Gastroesophageal sphincter (tissue), 4 donors: Measurements from ENCODE around the gene YPEL5. TPM values are rescaled to one million over a fixed set of nuclear protein-coding genes. Genes with fewer than 3 reads are reported as not detected.

Source experiments
- ATAC-seq: fragments of 150-250 bp; one replicate; pipeline ENCODE4 v1.9.1; 2016; ENCODE audit warnings: mild to moderate bottlenecking, moderate library complexity
- H3K27ac ChIP-seq, 4 donors: fragments of 200-600 bp; sonication (generic) in 3 of 4; 1 replicate in 3 of 4; 2 replicates in 1 of 4; pipeline ENCODE4 v1.5.1; 2016 to 2019
- H3K27me3 ChIP-seq: fragments of 200-600 bp; sonication (generic); one replicate; pipeline ENCODE4 v1.5.1; 2019
- H3K36me3 ChIP-seq, 2 donors: fragments of 200-600 bp; sonication (generic); one replicate each; pipeline ENCODE4 v1.5.1; 2019; ENCODE audit warnings: control low read depth in 1 of 2
- H3K4me1 ChIP-seq, 3 donors: fragments of 200-600 bp; sonication (generic); 1 replicate in 2 of 3; 2 replicates in 1 of 3; pipeline ENCODE4 v1.5.1; 2016 to 2019; ENCODE audit warnings: control low read depth in 2 of 3
- H3K4me3 ChIP-seq, 2 donors: fragments of 200-600 bp; sonication (generic); one replicate each; pipeline ENCODE4 v1.5.1; 2019; ENCODE audit warnings: mild to moderate bottlenecking in 1 of 2, moderate library complexity in 1 of 2
- H3K9me3 ChIP-seq, 3 donors: fragments of 200-600 bp; sonication (generic); one replicate each; pipeline ENCODE4 v1.5.1; 2017 to 2019; ENCODE audit warnings: control low read depth in 2 of 3
- EP300 ChIP-seq: sonication (generic); formaldehyde crosslinking; IDR thresholded peaks from one replicate; pipeline ENCODE4 v1.6.1; 2017; ENCODE audit warnings: antibody characterized with exemption, mild to moderate bottlenecking
- POLR2A ChIP-seq, 2 donors: fragments of 450-650 bp; IDR thresholded peaks; one replicate each; pipeline ENCODE4 v1.6.1; 2017; ENCODE audit warnings: antibody characterized with exemption in 2 of 2, mild to moderate bottlenecking in 2 of 2, moderate library complexity in 1 of 2
- POLR2AphosphoS5 ChIP-seq: sonication (generic); formaldehyde crosslinking; IDR thresholded peaks from one replicate; pipeline ENCODE4 v1.6.1; 2017; ENCODE audit warnings: antibody characterized with exemption
- WGBS, 2 donors: methylation state at CpG; one replicate each; pipeline ENCODE4 v1.1.5; 2018; ENCODE audit warnings: low coverage in 1 of 2; 5-methylcytosine and 5-hydroxymethylcytosine counted together
- total RNA-seq, 4 donors: library from RNA; depleted of rRNA; stranded (reverse); fragments of >200 nt; gene quantifications; one replicate each; pipeline ENCODE4 v1.1.0, GENCODE V29; 2016
- TF ChIP-seq, protein P1 (sequence below), 4 experiments: fragments of 200-600 bp in 2 of 4; fragments of 450-650 bp in 2 of 4; sonication (generic) in 1 of 4; IDR thresholded peaks; one replicate each; pipeline ENCODE4 v1.5.1; 2017 to 2019; ENCODE audit warnings: antibody characterized with exemption in 4 of 4, mild to moderate bottlenecking in 2 of 4, moderate library complexity in 2 of 4

YPEL5 gene
- total RNA-seq, 4 donors from 2014 or later, result 109 to 159 (median 136) TPM

DNA sequence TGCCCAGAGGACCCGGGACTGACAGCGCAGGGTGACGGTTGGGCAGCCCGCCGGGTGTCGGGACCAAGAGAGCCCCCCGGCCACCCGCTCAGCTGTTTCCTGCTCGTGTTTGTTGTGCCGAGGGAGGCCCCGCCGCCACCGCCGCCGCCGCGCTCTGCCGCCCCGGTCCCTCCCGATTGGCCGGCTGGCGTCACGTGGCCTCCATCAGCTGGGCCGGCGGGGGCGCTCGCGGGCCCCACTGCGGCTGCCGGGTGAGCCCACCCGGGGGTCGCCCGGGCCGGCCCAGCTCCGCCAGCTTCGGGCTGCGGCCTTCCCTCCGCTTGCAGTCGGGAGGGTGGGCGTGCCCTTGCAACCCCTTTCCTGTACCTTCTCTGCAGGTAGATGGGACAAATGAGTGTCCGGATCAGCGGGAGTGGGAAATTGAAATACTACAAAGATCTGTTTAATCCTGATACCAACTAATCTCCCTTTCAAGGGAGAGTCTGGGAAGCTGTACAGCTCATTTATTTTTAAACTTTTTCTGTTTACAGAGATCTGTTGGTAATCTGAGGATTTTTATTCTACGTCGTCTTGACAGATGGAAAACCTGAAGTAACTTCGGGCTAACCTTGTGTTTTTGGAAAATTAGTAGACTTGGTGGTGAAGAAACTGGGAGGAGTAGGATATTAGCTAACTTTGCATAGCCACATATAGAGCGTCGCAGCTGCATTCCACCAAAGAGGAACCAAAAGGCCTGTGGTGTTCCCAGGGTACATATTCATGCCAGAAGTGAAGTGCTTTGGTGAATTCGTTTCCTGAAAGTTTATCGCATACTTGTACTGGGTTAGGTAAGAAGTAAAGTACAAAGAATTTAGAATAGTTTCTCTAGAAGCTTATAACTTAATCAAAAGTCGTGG is 1.2 kb downstream of the YPEL5 start:
- Histone ChIP-seq H3K36me3 (peaks cover 0 to 21% of the 10 kb centered on the region in 2 donors), H3K4me1 (peaks cover 11 to 58% (median 29%) of the 10 kb centered on the region in 3 donors), H3K27me3 (no peaks in the 10 kb centered on the region), H3K9me3 (no peaks in the 10 kb centered on the region), H3K27ac (peak overlapping the region; percentile 97 to 100 (median 98)), H3K4me3 (peak overlapping the region; percentile 78 to 90)
- no peak for TF ChIP-seq EP300
- TF ChIP-seq POLR2AphosphoS5, result peak; percentile 69
- peak; percentile 60 to 63 for TF ChIP-seq POLR2A (IDR thresholded peaks at IDR 0.05)
- TF ChIP-seq, protein P1, sequence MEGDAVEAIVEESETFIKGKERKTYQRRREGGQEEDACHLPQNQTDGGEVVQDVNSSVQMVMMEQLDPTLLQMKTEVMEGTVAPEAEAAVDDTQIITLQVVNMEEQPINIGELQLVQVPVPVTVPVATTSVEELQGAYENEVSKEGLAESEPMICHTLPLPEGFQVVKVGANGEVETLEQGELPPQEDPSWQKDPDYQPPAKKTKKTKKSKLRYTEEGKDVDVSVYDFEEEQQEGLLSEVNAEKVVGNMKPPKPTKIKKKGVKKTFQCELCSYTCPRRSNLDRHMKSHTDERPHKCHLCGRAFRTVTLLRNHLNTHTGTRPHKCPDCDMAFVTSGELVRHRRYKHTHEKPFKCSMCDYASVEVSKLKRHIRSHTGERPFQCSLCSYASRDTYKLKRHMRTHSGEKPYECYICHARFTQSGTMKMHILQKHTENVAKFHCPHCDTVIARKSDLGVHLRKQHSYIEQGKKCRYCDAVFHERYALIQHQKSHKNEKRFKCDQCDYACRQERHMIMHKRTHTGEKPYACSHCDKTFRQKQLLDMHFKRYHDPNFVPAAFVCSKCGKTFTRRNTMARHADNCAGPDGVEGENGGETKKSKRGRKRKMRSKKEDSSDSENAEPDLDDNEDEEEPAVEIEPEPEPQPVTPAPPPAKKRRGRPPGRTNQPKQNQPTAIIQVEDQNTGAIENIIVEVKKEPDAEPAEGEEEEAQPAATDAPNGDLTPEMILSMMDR (IDR thresholded peaks at IDR 0.05), result peak; percentile 23 to 57 (median 56)
- peak; percentile 38 for ATAC-seq
- 19 to 29% methylated on average over 6 to 10 of the region's 50 CpGs for WGBS, 2 donors

DNA sequence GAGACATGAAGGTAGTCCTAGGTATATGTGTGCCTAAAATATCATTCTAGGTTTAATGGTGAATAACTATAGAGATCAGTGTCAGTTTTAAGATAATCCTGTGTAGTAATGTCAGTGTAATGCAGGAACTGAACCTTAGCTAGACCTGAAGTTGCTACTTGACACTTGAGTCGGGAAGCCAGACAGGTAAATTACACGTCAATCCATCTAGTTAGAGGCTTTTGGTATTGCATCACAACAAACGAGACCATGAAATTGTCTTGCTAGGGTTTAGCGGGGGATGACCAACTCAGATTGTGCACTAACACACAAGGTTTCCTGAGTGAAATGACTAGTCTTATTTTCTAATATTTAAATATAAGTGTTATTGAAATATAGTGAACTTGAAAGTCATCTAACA is 2.0 kb downstream of the YPEL5 start:
- no peaks in the 10 kb centered on the region for H3K27me3 ChIP-seq
- ATAC-seq, result no peak
- H3K4me3 ChIP-seq, result peak overlapping the region in 1 of 2 donors; percentile 78
- TF ChIP-seq POLR2AphosphoS5 (no peak), POLR2A (IDR thresholded peaks at IDR 0.05) (no peak), EP300 (no peak)
- TF ChIP-seq, protein P1 (IDR thresholded peaks at IDR 0.05), result no peak
- no peaks in the 10 kb centered on the region for H3K9me3 ChIP-seq
- peaks cover 11 to 67% (median 29%) of the 10 kb centered on the region in 3 donors for H3K4me1 ChIP-seq
- 48 to 61% methylated on average over 4 of the region's 4 CpGs for WGBS, 2 donors
- peaks cover 0 to 24% of the 10 kb centered on the region in 2 donors for H3K36me3 ChIP-seq
- H3K27ac ChIP-seq, result peak overlapping the region in 2 of 4 donors; percentile 98

DNA sequence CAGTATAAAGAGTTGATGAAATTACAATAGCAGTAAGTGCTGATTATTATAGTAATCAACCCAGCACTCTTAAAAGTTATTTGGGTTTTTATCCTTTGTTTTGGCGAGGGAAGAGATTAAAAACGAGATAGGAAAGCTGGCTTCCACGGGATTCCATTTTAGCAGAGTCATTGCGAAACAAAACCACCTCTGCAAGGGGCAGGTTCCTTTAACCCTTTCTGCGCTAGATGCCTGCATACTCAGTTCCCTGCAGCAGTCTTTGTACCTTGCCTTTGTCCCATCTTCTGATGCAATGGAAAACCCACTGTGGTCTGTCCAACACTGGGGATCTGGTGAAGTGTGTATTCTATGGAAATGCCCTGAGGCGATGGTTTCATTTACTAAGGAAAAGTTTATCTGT is 2.7 kb downstream of the YPEL5 start:
- Histone ChIP-seq H3K4me3 (no peak overlapping the region), H3K36me3 (peaks cover 0 to 26% of the 10 kb centered on the region in 2 donors), H3K27me3 (no peaks in the 10 kb centered on the region), H3K4me1 (peaks cover 11 to 73% (median 30%) of the 10 kb centered on the region in 3 donors), H3K9me3 (no peaks in the 10 kb centered on the region), H3K27ac (peak overlapping the region in 2 of 4 donors; percentile 3 to 98)
- TF ChIP-seq POLR2AphosphoS5 (no peak), EP300 (no peak), POLR2A (IDR thresholded peaks at IDR 0.05) (no peak)
- TF ChIP-seq, protein P1 (IDR thresholded peaks at IDR 0.05), result no peak
- WGBS, 2 donors, result 0 to 35% methylated on average over 1 to 6 of the region's 6 CpGs
- ATAC-seq, result no peak

DNA sequence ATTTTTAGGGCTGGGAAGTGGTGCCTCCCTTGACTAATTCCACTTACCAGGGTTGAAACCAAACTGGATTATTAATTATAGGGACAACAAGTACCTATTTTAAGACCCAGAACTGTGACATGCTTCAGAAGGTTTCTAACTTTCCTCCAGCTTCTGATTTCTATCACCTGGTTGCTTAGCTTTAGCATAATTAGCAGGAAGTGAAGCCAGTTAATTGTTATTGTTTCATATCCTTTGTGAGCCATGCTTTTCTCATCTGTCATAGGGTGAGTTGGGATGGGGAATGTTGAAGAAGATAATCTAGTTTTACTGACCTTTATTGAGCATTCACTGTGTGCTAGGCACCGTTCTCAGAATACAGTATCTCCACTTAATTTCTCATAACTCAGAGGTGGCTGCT is 3.2 kb downstream of the YPEL5 start:
- Histone ChIP-seq H3K36me3 (peaks cover 0 to 30% of the 10 kb centered on the region in 2 donors), H3K9me3 (no peaks in the 10 kb centered on the region), H3K27ac (peak overlapping the region in 2 of 4 donors; percentile 3 to 98), H3K27me3 (no peaks in the 10 kb centered on the region), H3K4me3 (no peak overlapping the region), H3K4me1 (peaks cover 11 to 78% (median 34%) of the 10 kb centered on the region in 3 donors)
- ATAC-seq, result no peak
- TF ChIP-seq POLR2A (IDR thresholded peaks at IDR 0.05), result no peak
- no peak for TF ChIP-seq POLR2AphosphoS5
- TF ChIP-seq EP300, result no peak
- TF ChIP-seq, protein P1 (IDR thresholded peaks at IDR 0.05), result no peak
- 0 to 20% methylated on average over 1 of the region's 1 CpG for WGBS, 2 donors
